IMR-90 (cell line): ENCODE data around the gene TENM4. TPM values are rescaled to one million over a fixed set of nuclear protein-coding genes. Genes with fewer than 3 reads are reported as not detected.

Experiments
- ATAC-seq: fragments of 200-7000 bp; cut with Tn5 transposase; 2 replicates; pipeline ENCODE4 v1.9.1; 2020; ENCODE audit warnings: low read depth, mild to moderate bottlenecking, moderate library complexity
- BruUV-seq: library from RNA; stranded (reverse); fragments of 400-500 nt; replicated peaks from 2 replicates; lab custom pipeline; 2021; lab: Mats Ljungman, UMichigan
- CTCF ChIA-PET: fragments of 300-600 bp; formaldehyde crosslinking; extraction: SDS; loops from one replicate; lab custom pipeline; 2021; ENCODE audit warnings: antibody characterized with exemption; lab: Yijun Ruan, JAX
- POLR2A ChIA-PET: fragments of 300-600 bp; sonication (Branson Sonifier 250); formaldehyde crosslinking; loops from one replicate; lab custom pipeline; 2022; ENCODE audit warnings: antibody characterized with exemption; ENCODE audit not compliant: unreplicated experiment; lab: Charles Lee
- DNase-seq: peaks from one replicate; pipeline ENCODE4 v3.0.0; 2013
- H2AFZ ChIP-seq: replicated peaks from 2 replicates; pipeline ENCODE3; 2013; ENCODE audit warnings: low read length, mild to moderate bottlenecking; ENCODE audit not compliant: poor library complexity
- H2AK5ac ChIP-seq: 2 replicates; pipeline ENCODE4 v1.6.1; 2013; ENCODE audit warnings: low read depth, low read length, inconsistent platforms
- H2AK9ac ChIP-seq: replicated peaks from 2 replicates; pipeline ENCODE3; 2013; ENCODE audit warnings: mild to moderate bottlenecking, low read depth, low read length, moderate library complexity; ENCODE audit not compliant: poor library complexity
- H2BK120ac ChIP-seq: 2 replicates; pipeline ENCODE4 v1.6.1; 2013; ENCODE audit warnings: low read depth, low read length, inconsistent platforms
- H2BK15ac ChIP-seq: 3 replicates; pipeline ENCODE4 v1.6.1; 2013; ENCODE audit warnings: low read depth, low read length, inconsistent platforms
- H2BK20ac ChIP-seq: 2 replicates; pipeline ENCODE4 v1.6.1; 2013; ENCODE audit warnings: low read depth, mild to moderate bottlenecking, inconsistent platforms, low read length, moderate library complexity
- H2BK5ac ChIP-seq: 2 replicates; pipeline ENCODE4 v1.6.1; 2013; ENCODE audit warnings: mild to moderate bottlenecking, low read depth, low read length, inconsistent platforms; ENCODE audit not compliant: poor library complexity, severe bottlenecking
- H3K14ac ChIP-seq: replicated peaks from 2 replicates; pipeline ENCODE4 v1.6.1; 2013; ENCODE audit warnings: low read depth, low read length, inconsistent platforms
- H3K18ac ChIP-seq: 2 replicates; pipeline ENCODE4 v1.6.1; 2013; ENCODE audit warnings: low read depth, low read length, control low read depth
- H3K23ac ChIP-seq: 2 replicates; pipeline ENCODE4 v1.6.1; 2013; ENCODE audit warnings: low read depth, low read length, inconsistent platforms
- H3K27ac ChIP-seq: 2 replicates; pipeline ENCODE4 v1.5.1; 2013; ENCODE audit warnings: mild to moderate bottlenecking, control low read depth, low read length; ENCODE audit not compliant: insufficient read depth
- H3K27me3 ChIP-seq: 2 replicates; pipeline ENCODE4 v1.6.1; 2013; ENCODE audit warnings: low read length; ENCODE audit not compliant: control insufficient read depth, insufficient read depth
- H3K36me3 ChIP-seq: 2 replicates; pipeline ENCODE4 v1.6.1; 2013; ENCODE audit warnings: low read length, mixed read lengths; ENCODE audit not compliant: control insufficient read depth, insufficient read depth
- H3K4ac ChIP-seq: 2 replicates; pipeline ENCODE4 v1.6.1; 2013; ENCODE audit warnings: low read depth, low read length, inconsistent platforms
- H3K4me1 ChIP-seq: 2 replicates; pipeline ENCODE4 v1.6.1; 2013; ENCODE audit warnings: low read length, mixed read lengths; ENCODE audit not compliant: control insufficient read depth, insufficient read depth
- H3K4me2 ChIP-seq: 2 replicates; pipeline ENCODE4 v1.6.1; 2013; ENCODE audit warnings: low read depth, mild to moderate bottlenecking, control low read depth, low read length, moderate library complexity
- H3K4me3 ChIP-seq: 2 replicates; pipeline ENCODE4 v1.5.1; 2013; ENCODE audit warnings: low read depth, mild to moderate bottlenecking, control low read depth, low read length, moderate library complexity; ENCODE audit not compliant: insufficient read depth
- H3K56ac ChIP-seq: 2 replicates; pipeline ENCODE4 v1.6.1; 2013; ENCODE audit warnings: low read length, inconsistent platforms; ENCODE audit not compliant: insufficient read depth; ENCODE audit errors: extremely low read depth
- H3K79me1 ChIP-seq, 2 experiments: 2 replicates each; pipeline ENCODE4 v1.6.1; 2013; ENCODE audit warnings: low read length in 2 of 2, inconsistent platforms in 1 of 2, low read depth in 1 of 2
- H3K9ac ChIP-seq: 2 replicates; pipeline ENCODE4 v1.6.1; 2013; ENCODE audit warnings: low read depth, low read length, control low read depth
- H3K9me1 ChIP-seq: 2 replicates; pipeline ENCODE4 v1.6.1; 2013; ENCODE audit warnings: low read length, inconsistent platforms; ENCODE audit not compliant: insufficient read depth
- H3K9me3 ChIP-seq: 2 replicates; pipeline ENCODE4 v1.6.1; 2013; ENCODE audit warnings: low read length; ENCODE audit not compliant: control insufficient read depth, insufficient read depth
- H4K20me1 ChIP-seq: 2 replicates; pipeline ENCODE4 v1.6.1; 2013; ENCODE audit warnings: low read length, inconsistent platforms; ENCODE audit not compliant: insufficient read depth
- H4K5ac ChIP-seq: 2 replicates; pipeline ENCODE4 v1.6.1; 2013; ENCODE audit warnings: mild to moderate bottlenecking, low read depth, low read length, control low read depth
- H4K8ac ChIP-seq, 2 experiments: 2 replicates each; pipeline ENCODE4 v1.6.1; 2013; ENCODE audit warnings: low read depth in 2 of 2, low read length in 2 of 2, control low read depth in 1 of 2, inconsistent platforms in 1 of 2
- H4K91ac ChIP-seq: 2 replicates; pipeline ENCODE4 v1.6.1; 2013; ENCODE audit warnings: low read depth, low read length, inconsistent platforms; ENCODE audit not compliant: insufficient read depth
- BHLHE40 ChIP-seq: fragments of 150-350 bp; IDR thresholded peaks from 2 replicates; pipeline ENCODE4 v1.6.1; 2016; ENCODE audit warnings: mild to moderate bottlenecking, low read depth, low read length
- FOS ChIP-seq: fragments of 150-350 bp; IDR thresholded peaks from 2 replicates; pipeline ENCODE4 v1.6.1; 2016; ENCODE audit warnings: low read depth, low read length
- MAFK ChIP-seq: IDR thresholded peaks from 2 replicates; pipeline ENCODE4 v1.6.1; 2012; ENCODE audit warnings: low read depth, low read length, improper control_type of control experiment
- MAZ ChIP-seq: IDR thresholded peaks from 2 replicates; pipeline ENCODE4 v1.6.1; 2012; ENCODE audit warnings: low read depth, mild to moderate bottlenecking, low read length, improper control_type of control experiment, moderate library complexity, borderline replicate concordance
- POLR2A ChIP-seq: IDR thresholded peaks from 2 replicates; pipeline ENCODE4 v1.6.1; 2012; ENCODE audit warnings: mild to moderate bottlenecking, low read depth, low read length
- WGBS, 2 experiments: methylation state at CpG; one replicate each; pipeline versions ENCODE4 v1.1.5 to v1.1.7; 2013; ENCODE audit warnings: missing lambda C conversion rate in 2 of 2; ENCODE audit not compliant: insufficient read length in 1 of 2; ENCODE audit errors: extremely low coverage in 2 of 2; 5-methylcytosine and 5-hydroxymethylcytosine counted together
- dilution Hi-C: fragments of 300-500 bp; cut with HindIII; formaldehyde crosslinking; loops from one replicate; pipeline ENCODE4 v1.14.3; 2018; ENCODE audit warnings: low sequenced_read_pairs; ENCODE audit not compliant: unreplicated experiment
- in situ Hi-C: fragments of 300-500 bp; cut with MboI; formaldehyde crosslinking; loops from 3 replicates; pipeline ENCODE4 v1.14.3; 2019; ENCODE audit warnings: low sequenced_read_pairs, inconsistent platforms, mixed read lengths
- intact Hi-C: fragments of 100-400 bp; cut with micrococcal nuclease; formaldehyde crosslinking; loops from 2 replicates; pipeline ENCODE4 v1.10.0; 2022
- polyA plus RNA-seq, 3 experiments: library from polyadenylated mRNA; depleted of rRNA; stranded (reverse); fragments of >200 nt; gene quantifications; 2 replicates each; pipeline ENCODE4 v1.2.3, GENCODE V29; 2012; ENCODE audit warnings: low replicate concordance in 1 of 3
- total RNA-seq: library from RNA; depleted of rRNA; stranded (reverse); fragments of >200 nt; gene quantifications from 2 replicates; pipeline ENCODE4 v1.2.3, GENCODE V29; 2012

TENM4 gene
- total and polyA plus RNA-seq, 2 of the 4 experiments (the other 2 are of a cell fraction), result 7.4 to 9.0 TPM

GRCh38 chr11:79182794-79183193, 258.0 kb downstream of the TENM4 start:
- Histone ChIP-seq H3K27ac (no peak overlapping the region), H3K4me3 (no peak overlapping the region), H3K4ac (no peak overlapping the region), H3K36me3 (no peaks in the 10 kb centered on the region), H3K18ac (no peak overlapping the region), H2BK120ac (no peak overlapping the region), H2BK15ac (no peak overlapping the region), H2AFZ (no peak overlapping the region), H2AK9ac (no peak overlapping the region), H3K56ac (no peak overlapping the region), H4K20me1 (no peaks in the 10 kb centered on the region), H2AK5ac (no peak overlapping the region), H3K4me1 (peaks cover 4% of the 10 kb centered on the region; the same call in 1 of the 2 replicates), H3K9me3 (peaks cover 2% of the 10 kb centered on the region; the same call in 1 of the 2 replicates), H4K91ac (no peak overlapping the region), H3K4me2 (no peak overlapping the region), H3K23ac (no peak overlapping the region), H3K9ac (no peak overlapping the region), H3K9me1 (peaks cover 3% of the 10 kb centered on the region; the same call in 1 of the 2 replicates), H4K8ac (no peak overlapping the region), H4K5ac (no peak overlapping the region), H3K79me1 (no peaks in the 10 kb centered on the region), H3K27me3 (no peaks in the 10 kb centered on the region), H2BK5ac (peak overlapping the region; percentile 64), H2BK20ac (no peak overlapping the region), H3K14ac (no peak overlapping the region)
- CTCF ChIA-PET, result no interaction called here
- TF ChIP-seq MAZ (no peak), BHLHE40 (no peak), FOS (0 out of 2 replicates have a peak, but pooled peaks have one; percentile 25), POLR2A (no peak), MAFK (peak; percentile 35; the same call in 1 of the 2 replicates)
- dilution Hi-C loops (no loop called here), intact Hi-C loops (loop anchor here (2.0 kb wide), 1 partner anchor 54 kb away; no protein-coding TSS in a partner anchor), in situ Hi-C loops (no loop called here)
- no TSS peak for BruUV-seq
- ATAC-seq (peak; percentile 92), DNase-seq (peak; percentile 97)
- no CpG with 5 or more reads among the region's 1 CpG for WGBS, 2 experiments
- POLR2A ChIA-PET, result no interaction called here
